ENCODE results near the gene MIEF1. TPM values are rescaled to one million over a fixed set of nuclear protein-coding genes. Genes with fewer than 3 reads are reported as not detected.

The MIEF1 gene
- total and polyA plus RNA-seq, 2 experiments from 2014 or later = 20.6 to 26.2 TPM

DNA sequence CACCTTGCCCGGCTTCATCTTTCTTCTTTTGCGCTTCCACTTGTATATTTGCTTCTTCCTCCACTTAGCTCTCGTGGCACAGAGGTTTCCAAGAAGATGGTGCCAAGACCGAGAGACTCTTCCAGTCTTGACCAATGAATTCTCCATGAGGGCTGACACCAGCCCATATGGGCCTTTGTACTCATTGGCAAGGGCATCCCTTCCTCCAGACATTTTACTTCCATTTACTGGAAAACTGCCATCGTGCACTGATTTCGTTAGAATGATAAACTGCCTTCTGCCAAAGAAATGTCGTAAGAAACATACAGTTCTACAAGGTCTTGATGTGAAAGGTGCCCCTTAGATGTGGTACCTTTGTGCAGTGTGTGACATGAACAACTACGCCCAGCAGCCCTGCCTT, 4.7 kb upstream of the MIEF1 start:
- H4K20me1 ChIP-seq (ENCODE audit: insufficient read depth) = no peaks in the 10 kb centered on the region
- no peak overlapping the region for H2AFZ ChIP-seq
- TF ChIP-seq EZH2 (IDR thresholded peaks at IDR 0.05; ENCODE audit: insufficient read depth, poor library complexity, severe bottlenecking) = no peak
- TF ChIP-seq EZH2phosphoT487 (IDR thresholded peaks at IDR 0.05; ENCODE audit: insufficient read depth, low read depth) = no peak
- H3K4me2 ChIP-seq (ENCODE audit: unreplicated experiment) = no peak overlapping the region
- in situ Hi-C loops (cut with MboI) = loop anchor here (25.0 kb wide), 1 partner anchor 90 kb away; no protein-coding TSS in a partner anchor
- no peak overlapping the region for H3K27ac ChIP-seq
- WGBS, 2 experiments (ENCODE audit: low coverage in 1 of 2, low lambda C conversion rate in 2 of 2, missing lambda C conversion rate in 2 of 2) = 91 to 94% methylated on average over 8 of the region's 8 CpGs
- H3K27me3 ChIP-seq (replicated peaks; ENCODE audit: insufficient read depth) = no peaks in the 10 kb centered on the region
- no peaks in the 10 kb centered on the region for H3K9me2 ChIP-seq (ENCODE audit: insufficient read depth)
- H3K9ac ChIP-seq = no peak overlapping the region
- H3K4me1 ChIP-seq (ENCODE audit: insufficient read depth) = peaks cover 19% of the 10 kb centered on the region
- no peak for DNase-seq
- H3K79me2 ChIP-seq (ENCODE audit: insufficient read depth) = peaks cover 3% of the 10 kb centered on the region
- H3K36me3 ChIP-seq (ENCODE audit: low read depth) = no peaks in the 10 kb centered on the region
- peaks cover 16% of the 10 kb centered on the region for H3F3A ChIP-seq (ENCODE audit: insufficient read depth)
- H3K4me3 ChIP-seq = no peak overlapping the region
- no peaks in the 10 kb centered on the region for H3K9me3 ChIP-seq (ENCODE audit: low read depth)

DNA sequence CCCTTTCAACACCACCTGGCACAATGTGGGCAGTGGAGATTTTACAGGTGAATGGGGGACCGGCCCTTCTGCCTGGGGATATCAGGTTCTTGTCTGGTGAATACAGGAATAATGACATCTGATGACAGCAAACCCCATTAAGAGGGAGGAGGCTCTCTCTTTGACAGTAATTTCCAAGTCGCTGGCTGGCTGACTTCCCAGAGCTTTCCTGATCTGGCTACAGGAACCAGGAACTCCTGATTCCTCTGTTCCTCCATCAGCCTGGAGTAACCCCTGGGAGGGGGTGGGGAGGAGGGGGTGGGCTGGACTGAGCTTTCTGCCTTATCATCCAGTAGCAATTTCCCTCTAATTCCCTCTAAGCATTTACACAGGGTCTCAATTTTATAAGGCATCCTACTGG, 3.7 kb upstream of the MIEF1 start:
- Histone ChIP-seq H3K4me1 (ENCODE audit: insufficient read depth) (peaks cover 21% of the 10 kb centered on the region), H3K4me3 (no peak overlapping the region), H3K9me3 (ENCODE audit: low read depth) (no peaks in the 10 kb centered on the region), H3F3A (ENCODE audit: insufficient read depth) (peaks cover 12% of the 10 kb centered on the region), H3K27ac (no peak overlapping the region), H3K9me2 (ENCODE audit: insufficient read depth) (no peaks in the 10 kb centered on the region), H3K79me2 (ENCODE audit: insufficient read depth) (peaks cover 12% of the 10 kb centered on the region), H3K9ac (no peak overlapping the region), H3K27me3 (replicated peaks; ENCODE audit: insufficient read depth) (no peaks in the 10 kb centered on the region), H4K20me1 (ENCODE audit: insufficient read depth) (no peaks in the 10 kb centered on the region), H3K36me3 (ENCODE audit: low read depth) (no peaks in the 10 kb centered on the region), H2AFZ (no peak overlapping the region), H3K4me2 (ENCODE audit: unreplicated experiment) (no peak overlapping the region)
- TF ChIP-seq EZH2 (IDR thresholded peaks at IDR 0.05; ENCODE audit: insufficient read depth, poor library complexity, severe bottlenecking) (no peak), EZH2phosphoT487 (IDR thresholded peaks at IDR 0.05; ENCODE audit: insufficient read depth, low read depth) (no peak)
- DNase-seq = no peak
- in situ Hi-C loops (cut with MboI) = loop anchor here (25.0 kb wide), 1 partner anchor 89 kb away; no protein-coding TSS in a partner anchor
- WGBS, 2 experiments (ENCODE audit: low coverage in 1 of 2, low lambda C conversion rate in 2 of 2, missing lambda C conversion rate in 2 of 2) = 0 to 6% methylated on average over 2 of the region's 2 CpGs

- H3F3A ChIP-seq (ENCODE audit: insufficient read depth) = peaks cover 8% of the 10 kb centered on the region
- H3K27me3 ChIP-seq (replicated peaks; ENCODE audit: insufficient read depth) = no peaks in the 10 kb centered on the region
- H3K36me3 ChIP-seq (ENCODE audit: low read depth) = no peaks in the 10 kb centered on the region
- H3K4me3 ChIP-seq = no peak overlapping the region
- DNase-seq = no peak
- in situ Hi-C loops (cut with MboI) = loop anchor here (25.0 kb wide), 1 partner anchor 88 kb away; no protein-coding TSS in a partner anchor
- peaks cover 22% of the 10 kb centered on the region for H3K4me1 ChIP-seq (ENCODE audit: insufficient read depth)
- H3K27ac ChIP-seq = no peak overlapping the region
- no peak overlapping the region for H2AFZ ChIP-seq
- peaks cover 16% of the 10 kb centered on the region for H3K79me2 ChIP-seq (ENCODE audit: insufficient read depth)
- no peak for TF ChIP-seq EZH2 (IDR thresholded peaks at IDR 0.05; ENCODE audit: insufficient read depth, poor library complexity, severe bottlenecking)
- no peak for TF ChIP-seq EZH2phosphoT487 (IDR thresholded peaks at IDR 0.05; ENCODE audit: insufficient read depth, low read depth)
- H3K9ac ChIP-seq = no peak overlapping the region
- H3K4me2 ChIP-seq (ENCODE audit: unreplicated experiment) = no peak overlapping the region
- no peaks in the 10 kb centered on the region for H3K9me3 ChIP-seq (ENCODE audit: low read depth)
- WGBS, 2 experiments (ENCODE audit: low coverage in 1 of 2, low lambda C conversion rate in 2 of 2, missing lambda C conversion rate in 2 of 2) = 3 to 6% methylated on average over 3 of the region's 3 CpGs
- no peaks in the 10 kb centered on the region for H3K9me2 ChIP-seq (ENCODE audit: insufficient read depth)
- H4K20me1 ChIP-seq (ENCODE audit: insufficient read depth) = no peaks in the 10 kb centered on the region
Measured at GRCh38 chr22:39498802-39499201, 3.3 kb upstream of the MIEF1 start.

DNA sequence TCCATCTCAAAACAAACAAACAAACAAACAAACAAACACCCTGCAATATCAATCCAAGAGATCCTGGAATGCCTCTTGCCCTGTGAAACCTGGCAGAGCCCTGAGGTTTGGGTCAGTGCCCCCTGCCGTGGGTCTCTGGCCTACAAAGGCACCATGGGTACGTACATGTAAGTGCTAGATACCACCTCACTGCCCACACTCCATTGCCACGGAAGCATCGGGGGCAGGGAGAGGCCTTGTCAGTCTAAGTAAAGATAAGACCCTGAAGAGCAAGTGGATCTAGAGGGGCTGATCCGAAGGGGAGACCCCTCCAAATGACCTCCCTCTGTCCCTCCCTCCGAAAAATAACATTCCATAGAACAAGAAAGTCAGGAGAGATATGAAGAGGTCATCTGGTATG, 2.0 kb upstream of the MIEF1 start:
- H2AFZ ChIP-seq = no peak overlapping the region
- no peaks in the 10 kb centered on the region for H3F3A ChIP-seq (ENCODE audit: insufficient read depth)
- peaks cover 7% of the 10 kb centered on the region; the same call in 1 of the 2 replicates for H3K36me3 ChIP-seq (ENCODE audit: low read depth)
- in situ Hi-C loops (cut with MboI) = no loop called here
- H3K4me1 ChIP-seq (ENCODE audit: insufficient read depth) = peaks cover 15% of the 10 kb centered on the region
- H3K4me2 ChIP-seq (ENCODE audit: unreplicated experiment) = no peak overlapping the region
- no peaks in the 10 kb centered on the region for H3K9me3 ChIP-seq (ENCODE audit: low read depth)
- H3K9me2 ChIP-seq (ENCODE audit: insufficient read depth) = no peaks in the 10 kb centered on the region
- peaks cover 29% of the 10 kb centered on the region for H3K79me2 ChIP-seq (ENCODE audit: insufficient read depth)
- no peak overlapping the region for H3K9ac ChIP-seq
- WGBS, 2 experiments (ENCODE audit: low coverage in 1 of 2, low lambda C conversion rate in 2 of 2, missing lambda C conversion rate in 2 of 2) = 83 to 84% methylated on average over 6 of the region's 6 CpGs
- TF ChIP-seq EZH2 (IDR thresholded peaks at IDR 0.05; ENCODE audit: insufficient read depth, poor library complexity, severe bottlenecking) = no peak
- TF ChIP-seq EZH2phosphoT487 (IDR thresholded peaks at IDR 0.05; ENCODE audit: insufficient read depth, low read depth) = no peak
- H3K4me3 ChIP-seq = no peak overlapping the region
- H4K20me1 ChIP-seq (ENCODE audit: insufficient read depth) = no peaks in the 10 kb centered on the region
- no peak for DNase-seq
- no peak overlapping the region for H3K27ac ChIP-seq
- no peaks in the 10 kb centered on the region for H3K27me3 ChIP-seq (replicated peaks; ENCODE audit: insufficient read depth)

All from GM23248 (cell line).